ENCODE measurements around the gene CELF4. TPM values are rescaled to one million over a fixed set of nuclear protein-coding genes. Genes with fewer than 3 reads are reported as not detected.

CELF4 gene
- total RNA-seq, 3 donors from 2014 or later (not counting 1 experiment from before 2014, with no cell fraction given) = not detected

DNA sequence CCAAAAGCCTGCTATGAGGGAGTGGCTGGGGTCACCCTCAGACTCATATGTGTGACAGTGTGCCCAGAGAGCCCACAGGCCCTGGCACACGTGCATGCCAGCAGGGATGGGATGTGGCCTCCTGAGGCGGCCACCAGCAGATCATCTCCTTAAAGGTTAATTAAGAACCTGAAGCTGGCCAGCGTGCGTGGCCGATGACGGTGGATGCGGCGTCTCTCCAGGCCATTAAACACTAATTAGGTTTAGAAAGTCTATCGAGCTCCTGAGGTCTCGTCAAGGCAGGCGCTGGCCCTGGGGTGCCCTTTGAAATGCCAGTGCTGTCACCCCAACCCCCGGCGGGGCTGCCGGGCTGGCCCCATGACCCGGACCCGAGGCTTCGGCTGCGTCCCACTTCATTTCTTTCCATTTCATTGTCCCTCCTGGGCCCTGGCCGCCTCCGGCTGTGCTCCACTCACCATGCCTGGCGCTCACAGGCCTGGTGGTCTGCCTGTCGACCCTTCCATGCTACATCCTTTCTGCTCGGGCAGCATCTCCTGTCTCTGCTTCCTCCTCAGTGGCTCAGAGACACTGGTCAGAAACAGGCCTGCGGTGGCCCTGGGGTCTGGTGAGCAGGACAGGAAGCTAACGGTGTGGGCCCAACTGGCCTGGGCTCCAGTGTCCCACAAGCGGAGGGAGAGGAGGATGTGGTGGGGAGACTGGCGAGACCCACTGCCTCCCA, 228.9 kb downstream of the CELF4 start:
- Histone ChIP-seq H3K4me1 (ENCODE audit: control insufficient read depth, insufficient read depth, low read length) (no peaks in the 10 kb centered on the region), H3K9me3 (ENCODE audit: control insufficient read depth, insufficient read depth, low read length) (no peaks in the 10 kb centered on the region), H3K36me3 (ENCODE audit: control insufficient read depth, insufficient read depth, low read length) (no peaks in the 10 kb centered on the region), H3K27ac (ENCODE audit: low read length) (no peak overlapping the region), H3K4me3 (ENCODE audit: low read length) (no peak overlapping the region), H3K27me3 (ENCODE audit: control insufficient read depth, insufficient read depth, low read length) (no peaks in the 10 kb centered on the region)
- no peak overlapping the region for H3K4me3 Mint-ChIP-seq
- WGBS (ENCODE audit: insufficient coverage) = 90% methylated on average over 27 of the region's 27 CpGs
- DNase-seq (no peak), ATAC-seq (no peak)
- H3K36me3 Mint-ChIP-seq = no peaks in the 10 kb centered on the region
- intact Hi-C loops (cut with micrococcal nuclease) = no loop called here
- H3K27ac Mint-ChIP-seq = no peak overlapping the region
- H3K9me3 Mint-ChIP-seq = no peaks in the 10 kb centered on the region
- TF ChIP-seq, protein P1, sequence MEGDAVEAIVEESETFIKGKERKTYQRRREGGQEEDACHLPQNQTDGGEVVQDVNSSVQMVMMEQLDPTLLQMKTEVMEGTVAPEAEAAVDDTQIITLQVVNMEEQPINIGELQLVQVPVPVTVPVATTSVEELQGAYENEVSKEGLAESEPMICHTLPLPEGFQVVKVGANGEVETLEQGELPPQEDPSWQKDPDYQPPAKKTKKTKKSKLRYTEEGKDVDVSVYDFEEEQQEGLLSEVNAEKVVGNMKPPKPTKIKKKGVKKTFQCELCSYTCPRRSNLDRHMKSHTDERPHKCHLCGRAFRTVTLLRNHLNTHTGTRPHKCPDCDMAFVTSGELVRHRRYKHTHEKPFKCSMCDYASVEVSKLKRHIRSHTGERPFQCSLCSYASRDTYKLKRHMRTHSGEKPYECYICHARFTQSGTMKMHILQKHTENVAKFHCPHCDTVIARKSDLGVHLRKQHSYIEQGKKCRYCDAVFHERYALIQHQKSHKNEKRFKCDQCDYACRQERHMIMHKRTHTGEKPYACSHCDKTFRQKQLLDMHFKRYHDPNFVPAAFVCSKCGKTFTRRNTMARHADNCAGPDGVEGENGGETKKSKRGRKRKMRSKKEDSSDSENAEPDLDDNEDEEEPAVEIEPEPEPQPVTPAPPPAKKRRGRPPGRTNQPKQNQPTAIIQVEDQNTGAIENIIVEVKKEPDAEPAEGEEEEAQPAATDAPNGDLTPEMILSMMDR (IDR thresholded peaks at IDR 0.05) = no peak
- no peaks in the 10 kb centered on the region for H3K4me1 Mint-ChIP-seq
- H3K27me3 Mint-ChIP-seq (ENCODE audit: low read depth in 2 of 2) = peaks cover 3 to 9% of the 10 kb centered on the region in 2 donors

DNA sequence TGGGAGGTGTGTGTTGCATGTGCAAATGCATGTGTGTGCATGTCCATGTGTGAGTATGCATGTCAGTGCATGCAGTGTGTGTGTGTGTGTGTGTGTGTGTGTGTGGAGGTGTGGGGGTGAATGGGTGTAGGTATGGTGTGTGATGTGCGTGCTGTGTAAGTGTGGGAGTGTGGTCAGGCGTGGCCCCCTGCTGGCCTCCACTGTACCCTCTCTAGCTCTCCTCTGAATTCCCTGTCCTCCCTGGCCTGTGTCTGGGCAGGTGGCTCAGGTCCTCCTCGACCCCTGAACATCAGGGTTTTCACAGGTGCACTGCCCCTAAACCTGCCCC, 230.2 kb downstream of the CELF4 start:
- intact Hi-C loops (cut with micrococcal nuclease) = no loop called here
- Mint-ChIP-seq H3K4me3 (no peak overlapping the region), H3K27ac (no peak overlapping the region), H3K4me1 (no peaks in the 10 kb centered on the region), H3K9me3 (no peaks in the 10 kb centered on the region), H3K36me3 (no peaks in the 10 kb centered on the region), H3K27me3 (ENCODE audit: low read depth in 2 of 2) (peaks cover under 1 to 3% of the 10 kb centered on the region in 2 donors)
- ATAC-seq (no peak), DNase-seq (no peak)
- Histone ChIP-seq H3K4me1 (ENCODE audit: control insufficient read depth, insufficient read depth, low read length) (no peaks in the 10 kb centered on the region), H3K27me3 (ENCODE audit: control insufficient read depth, insufficient read depth, low read length) (no peaks in the 10 kb centered on the region), H3K4me3 (ENCODE audit: low read length) (no peak overlapping the region), H3K36me3 (ENCODE audit: control insufficient read depth, insufficient read depth, low read length) (no peaks in the 10 kb centered on the region), H3K9me3 (ENCODE audit: control insufficient read depth, insufficient read depth, low read length) (no peaks in the 10 kb centered on the region), H3K27ac (ENCODE audit: low read length) (no peak overlapping the region)
- TF ChIP-seq, protein P1 (IDR thresholded peaks at IDR 0.05) = no peak
- WGBS (ENCODE audit: insufficient coverage) = 69% methylated on average over 2 of the region's 3 CpGs

DNA sequence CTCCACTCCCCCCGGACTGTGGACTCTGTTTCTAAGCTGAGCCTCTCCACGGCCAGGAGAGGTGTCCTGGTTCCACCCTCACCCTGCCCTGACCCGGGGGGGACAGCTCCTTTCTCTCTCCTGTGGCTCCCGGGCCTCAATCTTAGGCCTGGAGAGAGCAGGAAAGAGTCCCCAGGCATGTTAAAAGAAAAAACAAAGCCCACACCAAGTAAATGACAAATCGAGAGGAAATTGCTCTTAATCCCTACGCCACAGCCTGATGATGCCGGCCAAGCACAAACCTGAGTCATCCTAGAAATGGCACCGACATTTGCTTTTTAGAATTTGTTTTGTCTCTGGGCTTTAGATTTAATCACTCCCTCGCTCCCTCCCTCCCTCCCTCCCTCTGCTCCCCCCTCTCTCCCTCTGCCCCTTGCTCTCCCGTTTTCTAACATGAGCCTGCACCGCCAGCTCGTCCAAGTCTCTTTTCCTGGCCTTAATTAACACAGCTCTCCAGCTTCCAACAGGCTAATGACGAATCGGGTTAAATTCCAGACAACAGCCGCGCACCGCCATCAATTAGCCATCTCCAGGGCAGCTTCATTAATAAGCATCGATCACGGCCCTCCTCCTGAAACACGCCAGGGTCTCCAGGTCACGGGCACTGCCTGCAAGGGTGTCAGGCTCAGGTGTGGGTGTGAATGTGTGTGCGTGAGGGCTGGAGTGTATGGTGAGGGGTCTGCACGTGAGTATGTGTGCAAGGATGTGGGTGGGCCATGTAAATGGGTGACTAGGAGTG, 230.8 kb downstream of the CELF4 start:
- Mint-ChIP-seq H3K36me3 (no peaks in the 10 kb centered on the region), H3K27me3 (ENCODE audit: low read depth in 2 of 2) (peaks cover 0 to 3% of the 10 kb centered on the region in 2 donors), H3K4me3 (no peak overlapping the region), H3K4me1 (no peaks in the 10 kb centered on the region), H3K27ac (no peak overlapping the region), H3K9me3 (no peaks in the 10 kb centered on the region)
- H3K36me3 ChIP-seq (ENCODE audit: control insufficient read depth, insufficient read depth, low read length) = no peaks in the 10 kb centered on the region
- H3K4me3 ChIP-seq (ENCODE audit: low read length) = no peak overlapping the region
- H3K9me3 ChIP-seq (ENCODE audit: control insufficient read depth, insufficient read depth, low read length) = no peaks in the 10 kb centered on the region
- no peaks in the 10 kb centered on the region for H3K27me3 ChIP-seq (ENCODE audit: control insufficient read depth, insufficient read depth, low read length)
- TF ChIP-seq, protein P1 (IDR thresholded peaks at IDR 0.05) = no peak
- no peaks in the 10 kb centered on the region for H3K4me1 ChIP-seq (ENCODE audit: control insufficient read depth, insufficient read depth, low read length)
- ATAC-seq (no peak), DNase-seq (no peak)
- intact Hi-C loops (cut with micrococcal nuclease) = no loop called here
- 86% methylated on average over 23 of the region's 23 CpGs for WGBS (ENCODE audit: insufficient coverage)
- no peak overlapping the region for H3K27ac ChIP-seq (ENCODE audit: low read length)
